K562 (cell line): ENCODE measurements around the gene ABCA4. TPM values are rescaled to one million over a fixed set of nuclear protein-coding genes. Genes with fewer than 3 reads are reported as not detected.

Experiments
- ATAC-seq: fragments of 200-7000 bp; cut with Tn5 transposase; 3 replicates; pipeline ENCODE4 v1.9.1; 2020; ENCODE audit warnings: moderate library complexity
- BruUV-seq: library from RNA; stranded (reverse); fragments of 400-500 nt; replicated peaks from 2 replicates; lab custom pipeline; 2021; lab: Mats Ljungman, UMichigan
- CTCF ChIA-PET: fragments of 300-600 bp; formaldehyde crosslinking; extraction: SDS; loops from one replicate; lab custom pipeline; 2021; ENCODE audit warnings: low intra/inter-chr PET ratio; lab: Yijun Ruan, JAX
- POLR2A ChIA-PET: fragments of 300-600, 350-650 bp; sonication (Branson Sonifier 250); formaldehyde crosslinking; extraction: SDS; loops from one replicate; lab custom pipeline; 2021; ENCODE audit warnings: antibody characterized with exemption, inconsistent platforms; lab: Yijun Ruan, JAX
- DNase-seq, 4 experiments: peaks; one replicate each; pipeline versions ENCODE4 v3.0.0 to v3.0.0-alpha.2; 2011 to 2018; ENCODE audit warnings: low spot score in 3 of 4, mixed read lengths in 3 of 4; ENCODE audit errors: extremely low read depth in 1 of 4
- FAIRE-seq: peaks from 2 replicates; lab custom pipeline; 2011; peaks lifted over from hg19 to GRCh38; lab: Jason Lieb, UNC
- H2AFZ ChIP-seq: 2 replicates; pipeline ENCODE4 v1.6.0; 2011; ENCODE audit warnings: low read depth, low read length, control low read depth, inconsistent platforms
- H3K27ac ChIP-seq: fragments of 200-600 bp; 3 replicates; pipeline ENCODE4 v1.8.0; 2011; ENCODE audit warnings: low read depth, mild to moderate bottlenecking, control low read depth, inconsistent platforms, low read length, moderate library complexity, mixed read lengths; ENCODE audit errors: extremely low read depth
- H3K27me3 ChIP-seq, 2 experiments: fragments of 300-600 bp in 1 of 2; 2 replicates in 1 of 2; 3 replicates in 1 of 2; pipeline versions ENCODE4 v1.6.0 to v1.8.0; 2011; ENCODE audit warnings: inconsistent platforms in 2 of 2, low read length in 2 of 2, mild to moderate bottlenecking in 1 of 2, mixed read lengths in 1 of 2, moderate library complexity in 1 of 2; ENCODE audit not compliant: control insufficient read depth in 2 of 2, insufficient read depth in 2 of 2
- H3K36me3 ChIP-seq: fragments of 300-600 bp; 3 replicates; pipeline ENCODE4 v1.8.0; 2011; ENCODE audit warnings: mild to moderate bottlenecking, low read length, inconsistent platforms; ENCODE audit not compliant: control insufficient read depth, insufficient read depth
- H3K4me1 ChIP-seq, 2 experiments: fragments of 200-600 bp in 1 of 2; replicated peaks in 1 of 2; 2 replicates in 1 of 2; 3 replicates in 1 of 2; pipeline versions ENCODE4 v1.5.1 to v1.8.0; 2011; ENCODE audit warnings: inconsistent platforms in 2 of 2, low read length in 2 of 2, mild to moderate bottlenecking in 1 of 2, mixed read lengths in 1 of 2, moderate library complexity in 1 of 2; ENCODE audit not compliant: control insufficient read depth in 2 of 2, insufficient read depth in 2 of 2
- H3K4me2 ChIP-seq: 2 replicates; pipeline ENCODE4 v1.6.1; 2011; ENCODE audit warnings: low read length, control low read depth, inconsistent platforms, mixed read lengths; ENCODE audit not compliant: insufficient read depth
- H3K4me3 ChIP-seq: fragments of 200-600 bp; sonication (generic), shearing (Covaris generic); 2 replicates; pipeline ENCODE4 v1.5.1; 2016; ENCODE audit warnings: control low read depth, inconsistent platforms
- H3K79me2 ChIP-seq: fragments of 200-600 bp; 3 replicates; pipeline ENCODE4 v1.8.0; 2011; ENCODE audit warnings: low read length, inconsistent platforms; ENCODE audit not compliant: control insufficient read depth, insufficient read depth
- H3K9ac ChIP-seq, 2 experiments: 2 replicates each; pipeline versions ENCODE4 v1.6.0 to v1.6.1; 2011; ENCODE audit warnings: low read depth in 2 of 2, low read length in 2 of 2, control low read depth in 1 of 2, inconsistent platforms in 1 of 2, mild to moderate bottlenecking in 1 of 2, mixed read lengths in 1 of 2; ENCODE audit not compliant: insufficient read depth in 1 of 2
- H3K9me1 ChIP-seq: one replicate; pipeline ENCODE4 v1.6.0; 2011; ENCODE audit warnings: inconsistent platforms, mild to moderate bottlenecking, low read length, moderate library complexity; ENCODE audit not compliant: control insufficient read depth, insufficient read depth
- H3K9me3 ChIP-seq: replicated peaks from 2 replicates; pipeline ENCODE4 v1.5.1; 2011; ENCODE audit warnings: low read depth, low read length, inconsistent platforms; ENCODE audit not compliant: control insufficient read depth, insufficient read depth
- H4K20me1 ChIP-seq: replicated peaks from 2 replicates; pipeline ENCODE4 v1.6.1; 2011; ENCODE audit warnings: low read length, inconsistent platforms, mixed read lengths; ENCODE audit not compliant: control insufficient read depth, insufficient read depth
- CSDE1 ChIP-seq, 2 experiments: fragments of 450-650 bp; IDR thresholded peaks; 2 replicates each; pipeline ENCODE4 v1.6.1; 2016; ENCODE audit warnings: mild to moderate bottlenecking in 1 of 2
- LEF1 ChIP-seq: fragments of 450-650 bp; IDR thresholded peaks from 2 replicates; pipeline ENCODE4 v1.6.1; 2016; ENCODE audit warnings: mild to moderate bottlenecking
- NUFIP1 ChIP-seq: fragments of 450-650 bp; IDR thresholded peaks from 2 replicates; pipeline ENCODE4 v1.6.1; 2018; ENCODE audit not compliant: partially characterized antibody
- PTRF ChIP-seq: fragments of 450-650 bp; IDR thresholded peaks from 2 replicates; pipeline ENCODE4 v1.6.1; 2016; ENCODE audit warnings: mild to moderate bottlenecking, missing genetic modification characterization, missing compliant biosample characterization
- YY1 ChIP-seq, 3 experiments: IDR thresholded peaks; 2 replicates each; pipeline ENCODE4 v1.6.1; 2011; ENCODE audit warnings: low read length in 2 of 3, mild to moderate bottlenecking in 2 of 3, moderate library complexity in 2 of 3, borderline replicate concordance in 1 of 3, control low read depth in 1 of 3, low read depth in 1 of 3; ENCODE audit not compliant: insufficient read depth in 3 of 3, insufficient replicate concordance in 2 of 3, control insufficient read depth in 1 of 3, insufficient read length in 1 of 3; ENCODE audit errors: extremely low read depth in 1 of 3
- ZNF398 ChIP-seq: fragments of 250-450 bp; sonication (Bioruptor Pico); IDR thresholded peaks from 2 replicates; pipeline ENCODE4 v1.8.0; 2021; ENCODE audit warnings: moderate library complexity, mild to moderate bottlenecking, inconsistent platforms
- ZNF518B ChIP-seq: fragments of 250-450 bp; sonication (Bioruptor Pico); IDR thresholded peaks from 2 replicates; pipeline ENCODE4 v1.5.0; 2021; ENCODE audit warnings: mild to moderate bottlenecking, moderate library complexity
- WGBS: fragments of 100-300 bp; shearing (Covaris generic); methylation state at CpG from one replicate; pipeline ENCODE4 v1.1.6; 2016; ENCODE audit warnings: low coverage, mixed read lengths; ENCODE audit not compliant: insufficient coverage; ENCODE audit errors: missing lambda C conversion rate; 5-methylcytosine and 5-hydroxymethylcytosine counted together
- in situ Hi-C: fragments of 300-500 bp; cut with MboI; formaldehyde crosslinking; loops from 4 replicates; pipeline ENCODE4 v1.15.0; 2018; ENCODE audit warnings: inconsistent platforms, mixed read lengths
- intact Hi-C: fragments of 100-400 bp; cut with micrococcal nuclease; formaldehyde crosslinking; loops from 2 replicates; pipeline ENCODE4 v1.14.2; 2022
- polyA plus RNA-seq, 8 experiments: library from polyadenylated mRNA; depleted of rRNA in 4 of 8; stranded (reverse) in 5 of 8; unstranded in 3 of 8; fragments of >200 nt; fragmentation: Nextera tagmentation in 2 of 8; fragmentation: Illumina TruSeq in 1 of 8; extraction: Ambion mirVana in 2 of 8; extraction: Trizol in 1 of 8; gene quantifications; 2 replicates each; pipeline versions ENCODE4 v1.2.1 to v1.2.3, GENCODE V29; 2011 to 2014; ENCODE audit warnings: inconsistent platforms in 1 of 8, missing spikeins in 1 of 8
- total RNA-seq, 7 experiments: library from RNA; depleted of rRNA in 6 of 7; stranded (reverse); fragments of >200 nt in 6 of 7; fragmentation: Illumina TruSeq in 2 of 7; extraction: Trizol in 2 of 7; gene quantifications; 2 replicates each; pipeline versions ENCODE4 v1.2.1 to v1.2.3, GENCODE V29; 2011 to 2021; ENCODE audit warnings: low replicate concordance in 1 of 7
- TF ChIP-seq, protein P1 (sequence below): fragments of 250-450 bp; sonication (Bioruptor Pico); IDR thresholded peaks from 2 replicates; pipeline ENCODE4 v1.8.0; 2021; ENCODE audit warnings: borderline replicate concordance, mild to moderate bottlenecking, moderate library complexity; ENCODE audit not compliant: poor library complexity, severe bottlenecking
- TF ChIP-seq, protein P2 (sequence below): fragments of 250-450 bp; sonication (Bioruptor Pico); IDR thresholded peaks from 2 replicates; pipeline ENCODE4 v1.9.0; 2021; ENCODE audit warnings: mild to moderate bottlenecking, inconsistent platforms
- TF ChIP-seq, protein P3 (sequence below): fragments of 250-450 bp; sonication (Bioruptor Pico); IDR thresholded peaks from 2 replicates; pipeline ENCODE4 v1.5.0; 2020; ENCODE audit warnings: mild to moderate bottlenecking

ABCA4 gene
- total and polyA plus RNA-seq, 9 of the 15 experiments (the other 6 are each of a cell fraction or from before 2014, with no cell fraction given), result 0.01 to 0.04 TPM; not detected in 7

DNA sequence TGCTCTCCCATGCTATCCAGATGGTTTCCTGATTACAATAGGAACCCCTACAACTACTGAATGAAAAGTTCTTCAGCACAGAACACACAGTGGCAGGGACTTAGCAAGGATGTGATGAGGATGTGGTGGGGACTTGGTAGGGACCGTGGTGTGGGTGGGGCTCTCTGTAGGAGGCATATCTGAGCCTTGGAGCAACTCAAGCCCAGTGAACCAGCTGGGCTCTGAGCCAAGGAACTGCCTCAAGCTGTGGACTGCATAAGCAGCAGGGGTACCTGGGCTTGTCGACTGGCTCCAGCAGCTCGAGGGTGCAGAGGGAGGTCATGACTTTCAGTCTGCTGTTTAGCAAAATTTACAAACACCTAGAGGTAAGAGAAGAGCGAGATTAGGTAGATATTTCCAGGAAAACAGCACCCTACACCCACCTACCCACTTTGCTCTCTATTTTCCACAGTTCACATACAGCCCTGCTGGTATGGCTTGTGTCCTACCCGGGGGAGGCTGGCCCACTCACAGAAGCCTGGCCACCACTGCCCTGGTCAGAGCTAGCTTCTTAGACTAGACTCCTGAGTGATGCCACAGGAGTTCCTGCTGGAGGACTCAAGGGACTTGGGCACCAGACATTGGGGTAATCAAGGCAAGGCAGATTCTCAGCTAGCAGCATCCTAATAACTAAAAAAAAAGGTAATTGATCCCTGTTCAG, 125.0 kb downstream of the ABCA4 start:
- CTCF ChIA-PET, result no interaction called here
- intact Hi-C loops, result no loop called here
- FAIRE-seq, result no peak
- TF ChIP-seq ZNF398 (CRISPR knock-in tag) (no peak), ZNF518B (no peak), LEF1 (no peak), PTRF (tag) (no peak), CSDE1 (IDR thresholded peaks at IDR 0.05) (no peak), YY1 (IDR thresholded peaks at IDR 0.05; ENCODE audit: borderline replicate concordance in 1 of 3, control insufficient read depth in 1 of 3, extremely low read depth in 1 of 3, insufficient read depth in 3 of 3, insufficient read length in 1 of 3, insufficient replicate concordance in 2 of 3, low read depth in 1 of 3, low read length in 2 of 3) (no peak), NUFIP1 (no peak)
- TF ChIP-seq, protein P1, sequence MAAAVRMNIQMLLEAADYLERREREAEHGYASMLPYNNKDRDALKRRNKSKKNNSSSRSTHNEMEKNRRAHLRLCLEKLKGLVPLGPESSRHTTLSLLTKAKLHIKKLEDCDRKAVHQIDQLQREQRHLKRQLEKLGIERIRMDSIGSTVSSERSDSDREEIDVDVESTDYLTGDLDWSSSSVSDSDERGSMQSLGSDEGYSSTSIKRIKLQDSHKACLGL (CRISPR knock-in tag), result no peak
- TF ChIP-seq, protein P2, sequence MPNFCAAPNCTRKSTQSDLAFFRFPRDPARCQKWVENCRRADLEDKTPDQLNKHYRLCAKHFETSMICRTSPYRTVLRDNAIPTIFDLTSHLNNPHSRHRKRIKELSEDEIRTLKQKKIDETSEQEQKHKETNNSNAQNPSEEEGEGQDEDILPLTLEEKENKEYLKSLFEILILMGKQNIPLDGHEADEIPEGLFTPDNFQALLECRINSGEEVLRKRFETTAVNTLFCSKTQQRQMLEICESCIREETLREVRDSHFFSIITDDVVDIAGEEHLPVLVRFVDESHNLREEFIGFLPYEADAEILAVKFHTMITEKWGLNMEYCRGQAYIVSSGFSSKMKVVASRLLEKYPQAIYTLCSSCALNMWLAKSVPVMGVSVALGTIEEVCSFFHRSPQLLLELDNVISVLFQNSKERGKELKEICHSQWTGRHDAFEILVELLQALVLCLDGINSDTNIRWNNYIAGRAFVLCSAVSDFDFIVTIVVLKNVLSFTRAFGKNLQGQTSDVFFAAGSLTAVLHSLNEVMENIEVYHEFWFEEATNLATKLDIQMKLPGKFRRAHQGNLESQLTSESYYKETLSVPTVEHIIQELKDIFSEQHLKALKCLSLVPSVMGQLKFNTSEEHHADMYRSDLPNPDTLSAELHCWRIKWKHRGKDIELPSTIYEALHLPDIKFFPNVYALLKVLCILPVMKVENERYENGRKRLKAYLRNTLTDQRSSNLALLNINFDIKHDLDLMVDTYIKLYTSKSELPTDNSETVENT (CRISPR knock-in tag), result no peak
- TF ChIP-seq, protein P3, sequence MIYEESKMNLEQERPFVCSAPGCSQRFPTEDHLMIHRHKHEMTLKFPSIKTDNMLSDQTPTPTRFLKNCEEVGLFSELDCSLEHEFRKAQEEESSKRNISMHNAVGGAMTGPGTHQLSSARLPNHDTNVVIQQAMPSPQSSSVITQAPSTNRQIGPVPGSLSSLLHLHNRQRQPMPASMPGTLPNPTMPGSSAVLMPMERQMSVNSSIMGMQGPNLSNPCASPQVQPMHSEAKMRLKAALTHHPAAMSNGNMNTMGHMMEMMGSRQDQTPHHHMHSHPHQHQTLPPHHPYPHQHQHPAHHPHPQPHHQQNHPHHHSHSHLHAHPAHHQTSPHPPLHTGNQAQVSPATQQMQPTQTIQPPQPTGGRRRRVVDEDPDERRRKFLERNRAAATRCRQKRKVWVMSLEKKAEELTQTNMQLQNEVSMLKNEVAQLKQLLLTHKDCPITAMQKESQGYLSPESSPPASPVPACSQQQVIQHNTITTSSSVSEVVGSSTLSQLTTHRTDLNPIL (CRISPR knock-in tag), result no peak

More for the DNA sequence above, 125.0 kb downstream of the ABCA4 start:
- ATAC-seq (no peak), DNase-seq (no peak)
- H3K4me2 ChIP-seq, result no peak overlapping the region
- H3K27me3 ChIP-seq, result peaks cover 17 to 29% of the 10 kb centered on the region in 2 experiments
- in situ Hi-C loops, result no loop called here
- H2AFZ ChIP-seq, result no peak overlapping the region
- H3K4me3 ChIP-seq, result no peak overlapping the region
- no peaks in the 10 kb centered on the region for H3K36me3 ChIP-seq
- WGBS, result 2% methylated on average over 5 of the region's 5 CpGs
- no peak overlapping the region for H3K9ac ChIP-seq
- H3K27ac ChIP-seq, result no peak overlapping the region
- peaks cover 5% of the 10 kb centered on the region; the same call in 1 of the 2 replicates for H4K20me1 ChIP-seq
- no TSS peak for BruUV-seq
- POLR2A ChIA-PET, result no interaction called here
- no peaks in the 10 kb centered on the region for H3K9me3 ChIP-seq
- no peaks in the 10 kb centered on the region for H3K79me2 ChIP-seq
- peaks cover 0 to 7% of the 10 kb centered on the region in 2 experiments; a peak in 2 of 5 replicates for H3K4me1 ChIP-seq
- no peaks in the 10 kb centered on the region for H3K9me1 ChIP-seq
